Stimulated activated CD4-positive, alpha-beta T cell treated with anti-CD3 and anti-CD28 coated beads, Interleukin-4, amount 100 ng/mL, for 24 hours (primary cell): ENCODE measurements around the gene BEST2.

Source experiments
- DNase-seq: peaks from one replicate; pipeline ENCODE4 v3.0.0-alpha.2; 2020

Gene BEST2

GRCh38 chr19:12802267-12803106, 50.9 kb downstream of the BEST2 start:
- DNase-seq, result no peak

- DNase-seq, result no peak
Measured at GRCh38 chr19:12804051-12804450, 52.5 kb downstream of the BEST2 start.

- DNase-seq, result peak; percentile 89
Measured at GRCh38 chr19:12806242-12807081, 54.9 kb downstream of the BEST2 start, which contains the start of gene RNASEH2A. Gene RNASEH2A, plus strand, starts transcription at chr19:12806584. Its CDS starts 90 bp downstream, at chr19:12806674.
